T47D (cell line): ENCODE measurements around the gene ZNF525.
"Not testable (repeated sequence)": the region's sequence is repeated elsewhere in the genome, so short reads cannot be mapped to it uniquely, and the experiment has no call there.

Experiments used
- DNase-seq, 2 experiments: peaks; one replicate each; pipeline versions ENCODE4 v3.0.0 to v3.0.0-alpha.2; 2011 to 2012; ENCODE audit warnings: low read depth in 1 of 2, low spot score in 1 of 2
- JUND ChIP-seq: IDR thresholded peaks from 2 replicates; pipeline ENCODE4 v1.6.1; 2012; ENCODE audit warnings: low read depth
- in situ Hi-C: cut with HindIII; loops from 2 replicates; pipeline ENCODE4 v1.10.0; 2016; ENCODE audit warnings: low sequenced_read_pairs, low pct_unique_long_range_greater_than_20kb

ZNF525 gene

DNA sequence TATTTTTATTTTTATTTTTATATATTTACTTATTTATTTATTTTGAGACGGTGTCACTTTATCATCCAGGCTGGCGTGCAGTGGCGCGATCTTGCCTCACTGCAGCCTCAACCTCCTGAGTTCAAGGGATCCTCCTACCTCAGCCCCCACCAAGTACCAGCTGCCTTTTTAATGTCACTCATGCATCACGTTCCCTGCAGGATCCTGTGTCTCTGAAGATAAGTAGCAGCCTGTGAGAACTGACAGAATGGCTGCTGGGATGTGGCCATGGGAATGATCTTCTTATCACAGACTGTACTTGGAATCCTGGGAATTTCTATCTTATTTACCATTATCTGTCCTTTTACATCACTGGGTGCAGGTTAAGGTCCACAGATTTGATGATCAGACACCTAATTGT is 57.0 kb downstream of the ZNF525 start:
- no peak for DNase-seq
- in situ Hi-C loops, result no loop called here

DNA sequence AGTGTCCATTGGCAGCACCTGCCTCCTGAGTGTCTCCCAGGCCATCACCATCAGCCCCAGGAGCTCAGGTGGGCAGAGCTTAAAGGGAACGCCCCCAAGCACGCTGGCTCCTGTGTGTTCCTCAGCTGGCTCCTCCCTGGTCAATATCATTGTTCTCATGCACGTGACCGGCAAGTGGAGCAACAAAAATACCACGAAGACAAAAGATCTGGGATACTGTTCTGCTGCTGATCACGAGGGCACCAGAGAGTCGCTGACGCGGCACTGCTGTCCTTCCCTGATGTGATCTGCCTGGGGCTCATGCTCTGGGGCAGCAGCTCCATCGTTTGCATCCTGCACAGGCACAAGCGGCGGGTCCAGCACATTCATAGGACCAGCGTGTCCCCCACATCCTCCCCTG is 57.6 kb downstream of the ZNF525 start:
- in situ Hi-C loops, DNase-seq: not testable (repeated sequence)

More for the DNA sequence above, 57.0 kb downstream of the ZNF525 start:
- TF ChIP-seq JUND, result no peak

DNA sequence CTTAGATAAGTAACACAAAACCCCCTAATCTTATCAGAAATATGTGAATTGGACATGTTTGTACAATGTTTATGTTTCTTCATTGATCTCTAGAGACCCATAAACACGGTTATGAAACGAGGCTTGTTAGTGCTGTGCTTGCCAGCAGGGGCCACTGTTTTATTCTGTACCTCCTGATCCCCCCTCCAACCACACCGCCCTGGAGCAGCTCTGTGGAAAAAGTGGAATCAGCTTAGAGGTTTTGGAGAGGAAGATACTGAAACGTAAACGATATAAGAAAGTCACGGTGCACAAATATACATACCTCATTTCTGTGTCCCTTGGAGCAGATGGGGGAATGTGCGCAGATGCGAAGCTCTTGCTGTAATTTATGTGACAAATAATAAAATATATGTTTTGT is 58.2 kb downstream of the ZNF525 start:
- in situ Hi-C loops, result not testable (repeated sequence)
- DNase-seq, result peak in 1 of 2 experiments; percentile 26

GRCh38 chr19:53424968-53425597 is 59.6 kb downstream of the ZNF525 start:
- peak; percentile 18 to 73 for DNase-seq
- TF ChIP-seq JUND, result no peak
- in situ Hi-C loops, result no loop called here

GRCh38 chr19:53431399-53432087 is 66.0 kb downstream of the ZNF525 start, which contains the start of gene ZNF761:
Gene ZNF761, plus strand, starts transcription at chr19:53431984. Its CDS starts 15,285 bp downstream, at chr19:53447269.
- no peak for TF ChIP-seq JUND
- peak; percentile 42 to 96 for DNase-seq
- in situ Hi-C loops, result no loop called here

- in situ Hi-C loops, result no loop called here
- TF ChIP-seq JUND, result no peak
- DNase-seq, result peak in 1 of 2 experiments; percentile 13
Observed at GRCh38 chr19:53432088-53432661, 66.7 kb downstream of the ZNF525 start.
